Liver (tissue), 9 donors: ENCODE data around the gene NBAS. TPM values are rescaled to one million over a fixed set of nuclear protein-coding genes. Genes with fewer than 3 reads are reported as not detected.

Source experiments
- DNase-seq: peaks from one replicate; pipeline ENCODE4 v3.0.0-alpha.2; 2017; ENCODE audit warnings: low spot score
- H3K27ac ChIP-seq, 2 donors: one replicate each; pipeline ENCODE4 v1.7.0; 2013; ENCODE audit warnings: inconsistent platforms in 2 of 2, low read length in 2 of 2, control low read depth in 1 of 2, low read depth in 1 of 2, mild to moderate bottlenecking in 1 of 2
- H3K27me3 ChIP-seq, 4 donors: one replicate each; pipeline versions ENCODE4 v1.6.1 to v1.7.0; 2013; ENCODE audit warnings: low read length in 3 of 4, inconsistent platforms in 1 of 4, mild to moderate bottlenecking in 1 of 4, moderate library complexity in 1 of 4; ENCODE audit not compliant: control insufficient read depth in 4 of 4, insufficient read depth in 4 of 4
- H3K36me3 ChIP-seq, 4 donors: one replicate each; pipeline versions ENCODE4 v1.6.1 to v1.7.0; 2013; ENCODE audit warnings: low read length in 3 of 4, mild to moderate bottlenecking in 3 of 4, low read depth in 1 of 4, moderate library complexity in 1 of 4; ENCODE audit not compliant: control insufficient read depth in 4 of 4, insufficient read depth in 3 of 4
- H3K4me1 ChIP-seq, 4 donors: one replicate each; pipeline versions ENCODE4 v1.6.1 to v1.7.0; 2013; ENCODE audit warnings: low read length in 3 of 4, mild to moderate bottlenecking in 3 of 4, moderate library complexity in 1 of 4; ENCODE audit not compliant: control insufficient read depth in 4 of 4, insufficient read depth in 4 of 4
- H3K4me3 ChIP-seq, 3 donors: one replicate each; pipeline versions ENCODE4 v1.6.1 to v1.7.0; 2013; ENCODE audit warnings: low read length in 3 of 3, control low read depth in 1 of 3, low read depth in 1 of 3, mild to moderate bottlenecking in 1 of 3
- H3K9ac ChIP-seq, 2 donors: one replicate each; pipeline ENCODE4 v1.7.0; 2013; ENCODE audit warnings: low read length in 2 of 2, mild to moderate bottlenecking in 2 of 2, moderate library complexity in 2 of 2, control low read depth in 1 of 2, low read depth in 1 of 2
- H3K9me3 ChIP-seq, 4 donors: one replicate each; pipeline versions ENCODE4 v1.6.1 to v1.7.0; 2013; ENCODE audit warnings: low read length in 3 of 4; ENCODE audit not compliant: control insufficient read depth in 4 of 4
- CTCF ChIP-seq: fragments of 150-350 bp; IDR thresholded peaks from 2 replicates; pipeline ENCODE4 v1.5.1; 2017; ENCODE audit warnings: improper control_type of control experiment, low read depth, low read length; ENCODE audit not compliant: missing input control
- EGR1 ChIP-seq, 2 donors: IDR thresholded peaks; 2 replicates each; pipeline ENCODE4 v1.6.1; 2016 to 2018; ENCODE audit warnings: antibody characterized with exemption in 2 of 2, low read depth in 2 of 2
- FOXA1 ChIP-seq: IDR thresholded peaks from 2 replicates; pipeline ENCODE4 v1.6.1; 2016; ENCODE audit warnings: antibody characterized with exemption
- FOXA2 ChIP-seq: IDR thresholded peaks from 2 replicates; pipeline ENCODE4 v1.6.1; 2016; ENCODE audit warnings: antibody characterized with exemption
- GABPA ChIP-seq, 2 donors: IDR thresholded peaks in 1 of 2; conservative IDR thresholded peaks in 1 of 2; 2 replicates each; pipeline ENCODE4 v1.6.1; 2016; ENCODE audit warnings: antibody characterized with exemption in 2 of 2, mild to moderate bottlenecking in 1 of 2, moderate library complexity in 1 of 2
- HNF4A ChIP-seq, 2 donors: conservative IDR thresholded peaks; 2 replicates each; pipeline ENCODE4 v1.6.1; 2016; ENCODE audit warnings: antibody characterized with exemption in 2 of 2, mild to moderate bottlenecking in 2 of 2
- HNF4G ChIP-seq: IDR thresholded peaks from 2 replicates; pipeline ENCODE4 v1.6.1; 2016; ENCODE audit warnings: antibody characterized with exemption
- JUND ChIP-seq, 2 donors: IDR thresholded peaks; 2 replicates each; pipeline ENCODE4 v1.6.1; 2016; ENCODE audit warnings: antibody characterized with exemption in 2 of 2
- MAX ChIP-seq: IDR thresholded peaks from 2 replicates; pipeline ENCODE4 v1.6.1; 2016; ENCODE audit warnings: antibody characterized with exemption
- NR2F2 ChIP-seq: IDR thresholded peaks from 2 replicates; pipeline ENCODE4 v1.6.1; 2016; ENCODE audit warnings: antibody characterized with exemption
- RAD21 ChIP-seq, 2 donors: IDR thresholded peaks; 2 replicates each; pipeline ENCODE4 v1.6.1; 2016; ENCODE audit warnings: antibody characterized with exemption in 2 of 2, mild to moderate bottlenecking in 2 of 2
- REST ChIP-seq: IDR thresholded peaks from 2 replicates; pipeline ENCODE4 v1.6.1; 2016; ENCODE audit warnings: antibody characterized with exemption, mild to moderate bottlenecking
- RXRA ChIP-seq, 2 donors: IDR thresholded peaks; 2 replicates each; pipeline ENCODE4 v1.6.1; 2017 to 2018; ENCODE audit warnings: antibody characterized with exemption in 2 of 2, mild to moderate bottlenecking in 1 of 2
- SP1 ChIP-seq: IDR thresholded peaks from 2 replicates; pipeline ENCODE4 v1.6.1; 2018; ENCODE audit warnings: antibody characterized with exemption, mild to moderate bottlenecking
- TAF1 ChIP-seq: conservative IDR thresholded peaks from 2 replicates; pipeline ENCODE4 v1.6.1; 2016; ENCODE audit warnings: antibody characterized with exemption, mild to moderate bottlenecking
- YY1 ChIP-seq: IDR thresholded peaks from 2 replicates; pipeline ENCODE4 v1.6.1; 2016; ENCODE audit warnings: antibody characterized with exemption, mild to moderate bottlenecking
- ZBTB33 ChIP-seq: IDR thresholded peaks from 2 replicates; pipeline ENCODE4 v1.6.1; 2016; ENCODE audit warnings: antibody characterized with exemption
- WGBS: extraction: QIAGEN DNeasy Blood & Tissue Kit; methylation state at CpG from one replicate; pipeline ENCODE4 v1.1.7; 2013; 5-methylcytosine and 5-hydroxymethylcytosine counted together
- polyA plus RNA-seq, 2 donors: library from polyadenylated mRNA; stranded (reverse) in 1 of 2; unstranded in 1 of 2; fragments of 200-250 nt in 1 of 2; fragments of >200 nt in 1 of 2; fragmentation: Nextera tagmentation in 1 of 2; extraction: Ambion mirVana in 1 of 2; gene quantifications; one replicate each; pipeline versions ENCODE4 v1.2.1 to v1.2.3, GENCODE V29; 2013 to 2015
- total RNA-seq, 2 donors: library from RNA; depleted of rRNA; stranded (reverse); fragments of >200 nt; gene quantifications; one replicate each; pipeline ENCODE4 v1.2.3, GENCODE V29; 2014
- TF ChIP-seq, protein P1 (sequence below): IDR thresholded peaks from 2 replicates; pipeline ENCODE4 v1.6.1; 2016; ENCODE audit warnings: antibody characterized with exemption
- donor health status: healthy.
- donor health status: healthy.
- donor health status: healthy.
- donor health status: healthy.
- donor health status: healthy.

Gene NBAS
- total RNA-seq (10 to 100 TPM; 27.2 to 40.0 TPM), polyA plus RNA-seq (10 to 100 TPM; 10.5 to 10.7 TPM)

DNA sequence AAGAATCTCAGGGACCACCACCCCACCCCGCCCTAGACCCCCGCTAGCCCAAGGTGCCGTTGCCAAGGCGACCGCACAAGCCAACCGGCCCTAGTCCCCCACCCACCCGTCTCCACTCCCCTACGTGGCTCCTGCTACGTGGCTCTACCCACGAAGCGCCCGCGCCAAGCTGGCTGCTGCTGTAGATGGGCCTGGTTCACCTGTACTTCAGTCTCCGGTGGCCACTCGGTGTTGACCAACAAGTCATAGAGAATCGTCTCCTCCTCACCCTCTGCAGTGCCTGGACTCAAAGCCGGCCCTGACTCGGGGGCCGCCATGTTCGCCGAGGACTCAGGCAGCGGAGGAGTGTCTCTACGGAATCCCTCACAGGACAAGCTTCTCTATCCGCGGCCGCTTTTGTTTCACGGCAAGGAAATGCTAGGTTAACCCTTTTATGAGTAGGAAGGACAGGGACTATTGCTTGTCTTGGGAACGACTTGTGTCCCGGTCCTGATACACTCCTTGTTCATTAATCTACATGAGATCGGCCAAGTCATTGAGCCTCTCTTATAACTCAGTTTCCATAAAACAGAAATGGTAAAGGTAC is at the start of gene NBAS:
Gene NBAS (minus strand): TSS at position 347 of the 586 bp plus-strand sequence. CDS start 30 bp downstream, at position 317.
- H3K4me3 ChIP-seq, result peak within 1 kb of the TSS; percentile 69 to 91 (median 82)

More for the DNA sequence above, at the start of gene NBAS:
- H3K27me3 ChIP-seq, result no peaks in the 10 kb centered on the region
- TF ChIP-seq HNF4G (no peak), RXRA (IDR thresholded peaks at IDR 0.05) (peak; percentile 46 to 50), RAD21 (IDR thresholded peaks at IDR 0.05) (no peak), ZBTB33 (peak; percentile 95), FOXA2 (peak; percentile 30), GABPA (IDR thresholded peaks at IDR 0.05 in 1 of 2, conservative IDR thresholded peaks at IDR 0.05 in 1 of 2) (peak in 1 of 2 donors; percentile 72), NR2F2 (no peak), CTCF (no peak), JUND (IDR thresholded peaks at IDR 0.05) (no peak), SP1 (peak; percentile 46), REST (peak; percentile 76), TAF1 (no peak), HNF4A (conservative IDR thresholded peaks at IDR 0.05) (peak; percentile 35 to 40), EGR1 (IDR thresholded peaks at IDR 0.05; ENCODE audit: low read depth in 2 of 2) (peak in 1 of 2 donors; percentile 56), MAX (peak; percentile 89), YY1 (peak; percentile 99), FOXA1 (peak; percentile 17)
- TF ChIP-seq, protein P1, sequence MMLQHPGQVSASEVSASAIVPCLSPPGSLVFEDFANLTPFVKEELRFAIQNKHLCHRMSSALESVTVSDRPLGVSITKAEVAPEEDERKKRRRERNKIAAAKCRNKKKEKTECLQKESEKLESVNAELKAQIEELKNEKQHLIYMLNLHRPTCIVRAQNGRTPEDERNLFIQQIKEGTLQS, result no peak
- H3K27ac ChIP-seq, result peak within 1 kb of the TSS; percentile 66 to 67
- H3K9me3 ChIP-seq, result no peaks in the 10 kb centered on the region
- H3K9ac ChIP-seq, result peak within 1 kb of the TSS; percentile 73 to 90
- peaks cover 4 to 15% (median 12%) of the 10 kb centered on the region in 4 donors for H3K4me1 ChIP-seq
- DNase-seq, result peak; percentile 91
- WGBS, result under 1% methylated on average over 30 of the region's 30 CpGs
- H3K36me3 ChIP-seq, result peaks cover 0 to 2% (median 0%) of the 10 kb centered on the region in 4 donors
